Fibroblast of lung (primary cell): ENCODE measurements around the gene HDAC4. TPM values are rescaled to one million over a fixed set of nuclear protein-coding genes. Genes with fewer than 3 reads are reported as not detected.
"Not testable (repeated sequence)": the region's sequence is repeated elsewhere in the genome, so short reads cannot be mapped to it uniquely, and the experiment has no call there.

Experiments
- DNase-seq, 2 donors: peaks; one replicate each; pipeline versions ENCODE4 v3.0.0 to v3.0.0-alpha.2; 2010; ENCODE audit warnings: low read depth in 2 of 2
- H2AFZ ChIP-seq: 2 replicates; pipeline ENCODE4 v1.5.1; 2012; ENCODE audit warnings: low read length, control low read depth, inconsistent platforms
- H3K27ac ChIP-seq: 2 replicates; pipeline ENCODE4 v1.5.1; 2011; ENCODE audit warnings: low read length, control low read depth; ENCODE audit not compliant: insufficient read depth
- H3K27me3 ChIP-seq: 2 replicates; pipeline ENCODE4 v1.5.1; 2011; ENCODE audit warnings: mild to moderate bottlenecking, low read length; ENCODE audit not compliant: control insufficient read depth, insufficient read depth
- H3K36me3 ChIP-seq: 2 replicates; pipeline ENCODE4 v1.5.1; 2011; ENCODE audit warnings: low read length; ENCODE audit not compliant: control insufficient read depth, insufficient read depth
- H3K4me1 ChIP-seq: 2 replicates; pipeline ENCODE4 v1.5.1; 2011; ENCODE audit warnings: low read length; ENCODE audit not compliant: control insufficient read depth, insufficient read depth; ENCODE audit errors: extremely low read depth
- H3K4me2 ChIP-seq: 2 replicates; pipeline ENCODE4 v1.5.1; 2011; ENCODE audit warnings: low read length, control low read depth; ENCODE audit not compliant: insufficient read depth; ENCODE audit errors: extremely low read depth
- H3K4me3 ChIP-seq, 4 experiments: fragments of 200-600 bp in 1 of 4; sonication (generic) in 1 of 4; replicated peaks in 1 of 4; 2 replicates each; pipeline ENCODE4 v1.5.1; 2011 to 2016; ENCODE audit warnings: low read length in 4 of 4, low read depth in 3 of 4, mild to moderate bottlenecking in 3 of 4, control low read depth in 2 of 4, inconsistent platforms in 1 of 4, mixed read lengths in 1 of 4; ENCODE audit not compliant: insufficient read depth in 1 of 4; ENCODE audit errors: control extremely low read depth in 1 of 4
- H3K79me2 ChIP-seq: 2 replicates; pipeline ENCODE4 v1.5.1; 2012; ENCODE audit warnings: mild to moderate bottlenecking, low read length, inconsistent platforms; ENCODE audit not compliant: control insufficient read depth, insufficient read depth
- H3K9ac ChIP-seq: 2 replicates; pipeline ENCODE4 v1.5.1; 2011; ENCODE audit warnings: mild to moderate bottlenecking, low read length, control low read depth; ENCODE audit not compliant: insufficient read depth
- H3K9me3 ChIP-seq: 2 replicates; pipeline ENCODE4 v1.5.1; 2012; ENCODE audit warnings: low read depth, low read length; ENCODE audit not compliant: control insufficient read depth, insufficient read depth
- H4K20me1 ChIP-seq: 2 replicates; pipeline ENCODE4 v1.5.1; 2011; ENCODE audit warnings: low read length; ENCODE audit not compliant: control insufficient read depth, insufficient read depth; ENCODE audit errors: extremely low read depth
- CTCF ChIP-seq, 2 donors: IDR thresholded peaks in 1 of 2; conservative IDR thresholded peaks in 1 of 2; 1 replicate in 1 of 2; 2 replicates in 1 of 2; pipeline ENCODE4 v1.5.1; 2011 to 2012; ENCODE audit warnings: low read length in 2 of 2, control low read depth in 1 of 2, inconsistent platforms in 1 of 2, low read depth in 1 of 2, mild to moderate bottlenecking in 1 of 2
- EZH2 ChIP-seq: IDR thresholded peaks from 2 replicates; pipeline ENCODE4 v1.5.1; 2012; ENCODE audit warnings: low read length, control low read depth, mild to moderate bottlenecking; ENCODE audit errors: missing control alignments
- polyA plus RNA-seq, 2 donors: library from polyadenylated mRNA; depleted of rRNA in 1 of 2; stranded (reverse) in 1 of 2; unstranded in 1 of 2; fragments of >200 nt; gene quantifications; 2 replicates each; pipeline ENCODE4 v1.2.1, GENCODE V29; 2011 to 2012; ENCODE audit warnings: missing spikeins in 1 of 2
- total RNA-seq: library from RNA; depleted of rRNA; stranded (reverse); fragments of >200 nt; gene quantifications from 2 replicates; pipeline ENCODE4 v1.2.1, GENCODE V29; 2014

The HDAC4 gene
- total and polyA plus RNA-seq, 2 donors (not counting 1 experiment from before 2014, with no cell fraction given), result 7.4 to 19.8 TPM

GRCh38 chr2:239282448-239283287 lies 118.2 kb downstream of the HDAC4 start:
- no peak overlapping the region for H3K4me3 ChIP-seq
- no peak overlapping the region for H3K4me2 ChIP-seq
- TF ChIP-seq EZH2 (no peak), CTCF (conservative IDR thresholded peaks at IDR 0.05 in 1 of 2, IDR thresholded peaks at IDR 0.05 in 1 of 2; ENCODE audit: low read depth in 1 of 2, low read length in 2 of 2) (no peak)
- H2AFZ ChIP-seq, result no peak overlapping the region
- no peak overlapping the region for H3K27ac ChIP-seq
- no peaks in the 10 kb centered on the region for H3K9me3 ChIP-seq
- H3K79me2 ChIP-seq, result no peaks in the 10 kb centered on the region
- H3K27me3 ChIP-seq, result no peaks in the 10 kb centered on the region
- H4K20me1 ChIP-seq, result no peaks in the 10 kb centered on the region
- DNase-seq, result no peak
- no peaks in the 10 kb centered on the region for H3K36me3 ChIP-seq
- H3K4me1 ChIP-seq, result peaks cover 22% of the 10 kb centered on the region
- no peak overlapping the region for H3K9ac ChIP-seq

- not testable (repeated sequence) for H3K36me3 ChIP-seq, H3K9ac ChIP-seq, H2AFZ ChIP-seq, H3K9me3 ChIP-seq, H3K27me3 ChIP-seq, H4K20me1 ChIP-seq, H3K4me3 ChIP-seq, H3K79me2 ChIP-seq
- H3K4me2 ChIP-seq, result peak overlapping the region; percentile 44
- DNase-seq, result peak; percentile 85 to 86
- H3K27ac ChIP-seq, result peak overlapping the region; percentile 83
- H3K4me1 ChIP-seq, result peaks cover 28% of the 10 kb centered on the region
Observed at GRCh38 chr2:239280296-239281017, 120.4 kb downstream of the HDAC4 start.

- H3K4me2 ChIP-seq, result peak overlapping the region; percentile 44
- H3K27me3 ChIP-seq, result no peaks in the 10 kb centered on the region
- H3K4me1 ChIP-seq, result peaks cover 31% of the 10 kb centered on the region
- H3K9ac ChIP-seq, result peak overlapping the region; percentile 30
- H3K79me2 ChIP-seq, result peaks cover 4% of the 10 kb centered on the region
- H3K27ac ChIP-seq, result peak overlapping the region; percentile 83
- TF ChIP-seq CTCF (conservative IDR thresholded peaks at IDR 0.05 in 1 of 2, IDR thresholded peaks at IDR 0.05 in 1 of 2; ENCODE audit: low read depth in 1 of 2, low read length in 2 of 2) (no peak), EZH2 (no peak)
- no peaks in the 10 kb centered on the region for H3K9me3 ChIP-seq
- no peak overlapping the region for H2AFZ ChIP-seq
- H4K20me1 ChIP-seq, result no peaks in the 10 kb centered on the region
- no peaks in the 10 kb centered on the region for H3K36me3 ChIP-seq
- DNase-seq, result no peak
- H3K4me3 ChIP-seq, result no peak overlapping the region
Observed at GRCh38 chr2:239279508-239280295, 121.1 kb downstream of the HDAC4 start.
